Type B pancreatic cell (in vitro differentiated cells): ENCODE data around the gene ISM1. TPM values are rescaled to one million over a fixed set of nuclear protein-coding genes. Genes with fewer than 3 reads are reported as not detected.

ENCODE experiments used
- DNase-seq: peaks from one replicate; pipeline ENCODE4 v3.0.0; 2021; ENCODE audit warnings: mixed read lengths; ENCODE audit not compliant: unreplicated experiment; ENCODE audit errors: extremely low spot score
- H3K27ac Mint-ChIP-seq: 2 replicates; pipeline ENCODE4 v1.8.0; 2021; ENCODE audit warnings: mild to moderate bottlenecking, mixed read lengths
- H3K27me3 Mint-ChIP-seq: 2 replicates; pipeline ENCODE4 v1.8.0; 2021; ENCODE audit warnings: mixed read lengths
- H3K36me3 Mint-ChIP-seq: 2 replicates; pipeline ENCODE4 v1.8.0; 2021; ENCODE audit warnings: mixed read lengths
- H3K4me1 Mint-ChIP-seq: one replicate; pipeline ENCODE4 v1.8.0; 2021; ENCODE audit warnings: mixed read lengths; ENCODE audit not compliant: unreplicated experiment
- H3K4me3 Mint-ChIP-seq: 2 replicates; pipeline ENCODE4 v1.8.0; 2021; ENCODE audit warnings: mild to moderate bottlenecking, mixed read lengths
- H3K9me3 Mint-ChIP-seq: 2 replicates; pipeline ENCODE4 v1.8.0; 2021; ENCODE audit warnings: mixed read lengths
- total RNA-seq: library from RNA; stranded (reverse); gene quantifications from 2 replicates; pipeline ENCODE4 v1.2.1, GENCODE V29; 2021; ENCODE audit warnings: low replicate concordance
- TF ChIP-seq, protein P1 (sequence below): fragments of 200-600 bp; sonication (generic); conservative IDR thresholded peaks from 2 replicates; pipeline ENCODE4 v1.5.0; 2021; ENCODE audit warnings: antibody characterized with exemption, mild to moderate bottlenecking

ISM1 gene
- total RNA-seq, 1 donor from 2014 or later = 9.0 TPM

DNA sequence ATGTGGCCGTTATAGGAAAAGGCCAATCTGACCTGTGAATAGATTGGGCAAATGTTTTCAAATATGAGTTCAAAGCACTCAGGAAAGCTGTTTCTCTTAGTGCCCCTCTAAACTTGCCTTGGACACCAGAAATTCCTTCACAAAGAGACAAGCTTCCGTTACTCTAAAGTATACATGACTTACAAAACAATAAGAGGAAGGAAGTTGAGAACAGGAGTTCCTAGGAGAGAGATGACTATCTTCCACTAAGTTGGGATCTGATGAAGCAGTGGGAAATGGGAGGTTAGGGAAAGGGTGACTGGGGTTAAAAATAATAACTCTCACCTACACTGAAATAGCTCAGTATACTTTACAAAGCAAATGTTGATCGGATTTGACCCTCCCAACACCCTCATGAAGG lies 50.0 kb downstream of the ISM1 start:
- Mint-ChIP-seq H3K9me3 (peaks cover 4% of the 10 kb centered on the region), H3K36me3 (peaks cover 9% of the 10 kb centered on the region), H3K4me1 (peaks cover 24% of the 10 kb centered on the region), H3K27me3 (peaks cover 9% of the 10 kb centered on the region), H3K27ac (no peak overlapping the region), H3K4me3 (no peak overlapping the region)
- TF ChIP-seq, protein P1, sequence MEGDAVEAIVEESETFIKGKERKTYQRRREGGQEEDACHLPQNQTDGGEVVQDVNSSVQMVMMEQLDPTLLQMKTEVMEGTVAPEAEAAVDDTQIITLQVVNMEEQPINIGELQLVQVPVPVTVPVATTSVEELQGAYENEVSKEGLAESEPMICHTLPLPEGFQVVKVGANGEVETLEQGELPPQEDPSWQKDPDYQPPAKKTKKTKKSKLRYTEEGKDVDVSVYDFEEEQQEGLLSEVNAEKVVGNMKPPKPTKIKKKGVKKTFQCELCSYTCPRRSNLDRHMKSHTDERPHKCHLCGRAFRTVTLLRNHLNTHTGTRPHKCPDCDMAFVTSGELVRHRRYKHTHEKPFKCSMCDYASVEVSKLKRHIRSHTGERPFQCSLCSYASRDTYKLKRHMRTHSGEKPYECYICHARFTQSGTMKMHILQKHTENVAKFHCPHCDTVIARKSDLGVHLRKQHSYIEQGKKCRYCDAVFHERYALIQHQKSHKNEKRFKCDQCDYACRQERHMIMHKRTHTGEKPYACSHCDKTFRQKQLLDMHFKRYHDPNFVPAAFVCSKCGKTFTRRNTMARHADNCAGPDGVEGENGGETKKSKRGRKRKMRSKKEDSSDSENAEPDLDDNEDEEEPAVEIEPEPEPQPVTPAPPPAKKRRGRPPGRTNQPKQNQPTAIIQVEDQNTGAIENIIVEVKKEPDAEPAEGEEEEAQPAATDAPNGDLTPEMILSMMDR = no peak
- DNase-seq = no peak

DNA sequence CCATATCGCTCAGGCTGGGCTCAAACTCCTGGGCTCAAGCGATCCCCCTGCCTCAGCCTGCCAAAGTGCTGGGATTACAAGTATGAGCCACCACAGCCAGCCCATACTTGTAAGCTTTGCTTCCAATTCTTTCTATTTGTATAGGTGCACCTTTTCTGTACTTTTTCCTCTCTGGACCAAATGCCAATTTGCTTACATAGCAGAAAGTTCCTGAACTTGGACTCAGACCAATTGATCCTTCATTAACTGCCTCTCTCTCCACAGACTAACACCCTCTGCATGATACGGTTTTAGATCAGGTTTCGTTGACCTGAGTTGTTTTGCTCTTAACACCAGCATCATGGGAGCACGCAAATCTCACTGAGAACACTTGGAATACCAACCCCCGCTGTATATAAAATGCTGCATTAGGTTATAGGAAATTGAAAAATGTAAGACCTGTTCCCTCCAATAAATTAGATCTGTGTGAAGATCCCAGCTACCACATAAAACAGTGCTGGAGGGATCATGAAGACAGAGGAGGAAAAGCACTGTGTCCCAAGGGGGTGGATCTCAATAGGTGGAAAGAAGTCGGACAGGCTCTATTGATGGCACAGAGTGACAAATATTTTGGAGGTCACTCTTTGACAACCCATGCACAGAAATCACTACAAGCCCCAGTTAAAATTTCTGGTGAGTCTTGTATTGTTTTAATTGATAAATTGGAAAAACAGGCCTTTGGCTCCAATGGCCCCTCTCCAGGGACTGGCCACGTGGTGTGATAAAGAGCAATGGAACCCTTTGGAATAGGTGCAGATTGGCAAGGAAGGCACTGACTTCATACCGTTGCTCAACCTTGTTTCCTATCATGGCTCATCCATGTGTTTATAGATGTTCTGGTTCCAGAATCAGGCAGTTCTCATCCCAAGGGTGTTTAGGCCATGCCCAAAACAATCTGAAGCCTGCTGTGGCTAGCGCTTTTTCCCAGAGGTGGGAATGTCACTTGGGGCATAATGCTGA lies 51.2 kb downstream of the ISM1 start:
- peaks cover 4% of the 10 kb centered on the region for H3K9me3 Mint-ChIP-seq
- TF ChIP-seq, protein P1 = no peak
- no peak overlapping the region for H3K4me3 Mint-ChIP-seq
- peaks cover 24% of the 10 kb centered on the region for H3K4me1 Mint-ChIP-seq
- no peak for DNase-seq
- H3K36me3 Mint-ChIP-seq = peaks cover 9% of the 10 kb centered on the region
- H3K27ac Mint-ChIP-seq = no peak overlapping the region
- H3K27me3 Mint-ChIP-seq = peaks cover 9% of the 10 kb centered on the region

DNA sequence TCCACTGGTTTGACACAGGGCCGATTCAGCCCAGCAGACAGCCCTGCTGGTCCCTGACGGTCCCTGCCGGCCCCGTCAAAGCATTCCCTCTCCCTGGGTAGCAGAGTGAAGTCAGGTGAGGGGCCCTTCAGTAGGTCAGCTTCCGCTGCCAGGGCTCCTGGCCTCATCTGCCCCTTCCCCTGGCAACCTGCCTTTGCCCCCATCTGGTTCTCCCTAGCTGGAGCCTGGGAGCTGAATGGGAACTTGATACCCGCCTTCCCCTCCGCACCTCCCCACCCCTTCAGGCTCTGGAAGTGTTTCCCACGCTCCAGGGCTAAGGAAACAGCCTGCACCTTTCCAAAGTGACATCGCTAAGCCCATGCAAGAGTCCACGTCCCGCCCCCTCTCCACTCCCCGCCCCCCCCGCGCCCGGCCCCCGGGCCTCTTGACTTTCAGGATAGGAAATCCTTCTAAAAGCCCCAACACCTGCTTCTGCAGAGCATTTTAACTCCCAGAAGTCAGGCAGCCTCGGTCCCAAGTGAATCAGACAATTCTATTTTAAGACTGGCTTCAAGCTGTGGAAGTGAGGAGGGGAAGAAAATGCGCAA lies 53.3 kb downstream of the ISM1 start:
- peaks cover 8% of the 10 kb centered on the region for H3K27me3 Mint-ChIP-seq
- TF ChIP-seq, protein P1 = no peak
- peaks cover 9% of the 10 kb centered on the region for H3K36me3 Mint-ChIP-seq
- H3K4me1 Mint-ChIP-seq = peaks cover 24% of the 10 kb centered on the region
- H3K4me3 Mint-ChIP-seq = peak overlapping the region; percentile 28
- DNase-seq = no peak
- peaks cover 4% of the 10 kb centered on the region for H3K9me3 Mint-ChIP-seq
- H3K27ac Mint-ChIP-seq = no peak overlapping the region

DNA sequence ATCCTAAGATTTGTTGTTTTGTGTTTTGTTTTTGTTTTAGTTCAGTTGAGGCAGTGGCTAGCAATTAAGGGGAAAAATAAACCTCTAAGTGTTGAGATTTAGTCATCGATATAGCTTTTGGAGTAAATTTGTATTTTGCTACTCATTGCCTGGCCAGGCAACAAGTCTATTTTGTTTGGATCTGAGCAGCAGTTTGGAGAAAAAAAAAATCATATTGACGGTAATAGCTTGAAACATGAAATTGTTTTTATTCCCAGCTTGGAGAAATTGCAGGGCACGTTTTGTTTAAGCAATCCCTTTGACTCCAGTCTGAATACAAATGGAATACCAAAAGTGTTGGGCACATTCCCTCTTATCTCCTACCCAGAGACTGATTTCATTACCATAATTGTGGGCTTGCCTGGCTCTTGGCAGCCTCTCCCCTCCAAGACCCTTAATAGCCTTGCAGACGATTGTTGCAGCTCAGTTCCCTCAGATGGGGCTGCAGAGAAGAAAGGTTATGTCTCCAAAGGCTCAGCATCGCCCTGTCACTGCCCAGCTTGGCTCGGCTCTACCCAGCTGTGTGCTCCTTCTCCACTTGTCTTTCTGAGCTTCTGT lies 56.0 kb downstream of the ISM1 start:
- Mint-ChIP-seq H3K4me3 (no peak overlapping the region), H3K27me3 (peaks cover 3% of the 10 kb centered on the region), H3K36me3 (peaks cover 7% of the 10 kb centered on the region), H3K4me1 (peaks cover 18% of the 10 kb centered on the region), H3K9me3 (no peaks in the 10 kb centered on the region), H3K27ac (no peak overlapping the region)
- no peak for DNase-seq
- TF ChIP-seq, protein P1 = no peak

DNA sequence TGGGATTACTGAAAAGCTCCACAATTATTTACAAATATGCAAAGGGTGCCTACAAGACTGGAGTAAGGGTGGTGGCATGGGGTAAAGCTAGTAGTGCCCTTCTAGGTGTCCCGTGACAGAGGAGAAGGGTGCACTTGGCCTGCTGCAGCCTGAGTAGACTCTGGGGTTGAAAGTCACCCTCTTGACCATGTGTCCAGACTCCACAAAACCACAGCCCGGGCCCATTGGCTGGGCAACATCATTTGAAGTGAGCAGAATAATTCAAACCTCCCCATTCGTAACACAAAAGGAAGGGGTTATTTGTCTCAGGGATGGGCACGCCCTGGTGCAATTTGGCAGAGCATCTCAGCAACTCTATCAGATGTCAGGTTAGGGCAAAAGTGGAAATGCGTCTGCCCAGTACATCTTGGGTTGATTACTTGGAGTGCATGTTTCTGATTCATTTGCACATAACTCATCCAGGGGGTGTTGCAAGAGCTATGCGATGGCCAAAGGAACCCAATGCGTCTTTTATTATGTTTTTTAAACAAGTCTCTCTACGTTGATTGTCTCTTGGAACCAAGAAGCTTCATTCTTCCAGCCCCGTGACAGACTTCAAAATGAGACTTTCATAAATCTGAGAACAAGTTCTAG lies 56.7 kb downstream of the ISM1 start:
- Mint-ChIP-seq H3K4me3 (no peak overlapping the region), H3K27me3 (peaks cover 3% of the 10 kb centered on the region), H3K27ac (no peak overlapping the region), H3K4me1 (peaks cover 15% of the 10 kb centered on the region), H3K36me3 (peaks cover 4% of the 10 kb centered on the region), H3K9me3 (no peaks in the 10 kb centered on the region)
- no peak for DNase-seq
- TF ChIP-seq, protein P1 = no peak
